Glomerular visceral epithelial cell (primary cell): ENCODE measurements around the gene KRTAP6-3.

Source experiments
- DNase-seq: peaks from one replicate; pipeline ENCODE4 v3.0.0-alpha.2; 2016; ENCODE audit errors: extremely low spot score

The KRTAP6-3 gene

DNA sequence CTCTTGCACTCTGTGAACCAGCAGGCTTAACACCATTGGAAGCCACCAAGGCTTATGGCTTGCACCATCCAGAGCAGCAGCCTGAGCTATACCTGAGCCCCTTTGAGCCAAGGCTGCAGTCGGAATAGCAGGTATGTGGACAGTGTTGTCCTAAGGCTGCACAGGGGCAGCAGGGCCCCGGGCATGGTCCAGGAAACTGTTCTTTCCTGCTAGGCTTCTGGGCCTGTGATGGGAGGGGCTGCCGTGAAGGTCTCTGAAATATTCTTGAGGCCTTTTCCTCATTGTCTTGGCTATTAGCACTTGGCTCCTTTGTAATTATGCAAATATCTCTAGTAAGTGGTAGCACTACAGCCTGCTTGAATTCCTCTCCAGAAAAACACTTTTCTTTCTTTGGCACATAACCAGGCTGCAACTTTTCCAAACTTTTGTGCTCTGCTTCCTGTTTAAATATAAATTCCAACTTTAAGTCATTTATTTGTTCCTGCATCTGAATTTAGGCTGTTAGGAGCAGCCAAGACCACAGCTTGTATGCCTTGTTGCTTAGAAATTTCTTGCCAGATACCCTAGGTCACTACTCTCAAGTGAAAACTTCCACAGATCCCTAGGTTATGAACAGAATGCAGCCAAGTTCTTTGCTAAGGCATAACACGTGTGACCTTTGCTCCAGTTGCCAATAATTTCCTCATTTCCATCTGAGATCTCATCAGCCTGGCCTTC lies 33.4 kb downstream of the KRTAP6-3 start:
- DNase-seq: no peak

DNA sequence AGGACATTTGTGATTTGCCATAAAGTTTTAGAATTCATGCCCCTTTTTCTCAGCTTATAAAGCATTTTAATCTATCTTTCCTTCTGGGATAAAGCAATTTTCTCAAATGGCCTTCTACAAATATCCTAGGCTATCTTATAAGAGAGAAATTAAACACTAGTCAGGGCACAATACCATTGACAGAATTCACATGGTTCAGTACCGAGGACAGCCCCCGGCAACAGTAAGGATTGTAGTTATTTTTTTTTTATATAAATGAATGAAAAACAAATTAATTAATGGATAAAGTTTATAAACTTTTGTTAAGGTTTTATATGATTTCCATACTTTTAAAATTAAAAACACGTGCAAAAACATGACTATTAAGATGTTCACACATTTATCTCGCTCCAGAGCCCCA lies 35.9 kb downstream of the KRTAP6-3 start:
- no peak for DNase-seq

DNA sequence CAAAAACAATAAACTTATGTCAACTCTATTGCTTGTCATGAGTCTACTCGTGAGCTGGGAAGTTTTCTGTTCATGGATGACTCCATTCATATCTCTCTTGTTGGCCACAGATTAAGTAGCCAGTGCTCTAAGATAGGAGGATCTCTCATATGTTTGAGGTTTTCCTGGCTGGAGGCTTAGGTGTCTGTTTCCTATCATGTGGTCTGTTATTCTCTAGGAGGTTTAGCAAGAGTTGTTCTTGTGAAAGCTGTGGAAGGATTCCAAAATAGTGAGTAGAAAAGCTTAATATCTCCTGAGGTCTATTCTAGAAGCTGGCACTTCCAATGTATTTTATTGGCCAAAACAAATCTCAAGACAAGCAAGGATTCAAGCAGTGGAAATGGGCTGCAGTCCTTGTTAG lies 37.0 kb downstream of the KRTAP6-3 start:
- no peak for DNase-seq

DNA sequence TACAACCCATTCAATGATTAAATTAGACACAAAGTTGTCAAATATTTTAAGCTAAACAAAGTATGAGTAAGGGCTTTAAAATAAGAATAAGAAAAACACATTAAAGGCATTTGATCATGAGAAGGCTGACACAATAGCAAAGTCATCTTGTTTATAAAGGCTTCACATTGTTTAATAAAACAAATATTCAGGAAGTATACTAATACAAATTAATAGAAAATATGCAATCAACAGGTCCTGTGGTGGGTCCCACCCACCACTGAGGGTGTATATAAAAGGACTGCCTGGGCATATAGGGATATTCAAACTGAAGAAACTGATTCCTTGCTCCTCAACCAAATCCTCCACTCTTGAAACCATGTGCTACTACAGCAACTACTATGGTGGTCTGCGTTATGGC lies 42.7 kb downstream of the KRTAP6-3 start, which contains the start of gene KRTAP20-2:
Gene KRTAP20-2, plus strand, starts transcription at position 301 of the 400 bp plus-strand sequence. Its CDS starts 58 bp downstream, at position 359.
- DNase-seq: no peak

DNA sequence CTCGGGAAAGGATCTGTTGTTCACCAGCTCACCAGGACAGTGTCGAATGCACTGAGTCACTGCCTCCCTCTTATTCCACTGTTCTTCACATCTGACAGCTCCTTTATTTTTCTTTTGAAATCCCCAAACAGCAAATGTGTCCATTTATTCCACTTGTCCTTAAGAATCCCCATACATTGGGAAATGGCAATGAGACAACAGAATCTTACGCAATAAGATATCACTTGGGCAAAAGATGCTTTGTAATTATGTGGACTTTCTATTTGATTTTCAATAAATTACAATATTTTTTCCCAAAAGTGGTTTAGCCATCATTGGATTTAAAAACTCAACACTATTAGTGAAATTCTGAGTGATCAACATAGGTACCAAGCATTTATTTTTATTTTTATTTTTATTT lies 46.4 kb downstream of the KRTAP6-3 start:
- no peak for DNase-seq

DNA sequence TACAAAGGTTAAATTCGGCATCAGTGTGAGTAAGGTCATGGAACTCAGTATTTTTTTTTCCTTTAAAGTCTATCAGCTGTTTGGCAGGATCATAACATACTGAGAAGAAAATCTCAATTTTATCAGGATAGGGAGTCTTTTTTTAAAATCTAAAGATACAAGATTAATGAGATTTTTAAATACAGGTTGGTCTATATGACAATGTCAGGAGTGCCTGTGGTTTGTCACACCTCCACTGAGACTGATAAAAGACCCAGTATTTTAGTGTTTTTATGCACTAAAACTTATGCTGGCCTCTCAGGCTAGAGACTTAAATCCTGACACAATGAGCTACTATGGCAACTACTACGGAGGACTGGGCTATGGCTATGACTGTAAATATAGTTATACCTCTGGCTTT lies 50.3 kb downstream of the KRTAP6-3 start, which contains the start of gene KRTAP20-3:
Gene KRTAP20-3, plus strand, starts transcription at position 301 of the 400 bp plus-strand sequence.
- no peak for DNase-seq
